GM23338 (cell line): Measurements from ENCODE around the gene UNC13C. TPM values are rescaled to one million over a fixed set of nuclear protein-coding genes. Genes with fewer than 3 reads are reported as not detected.

ENCODE experiments used
- ATAC-seq: fragments of 200-7000 bp; cut with Tn5 transposase; 3 replicates; pipeline ENCODE4 v1.9.1; 2020
- DNase-seq: peaks from one replicate; pipeline ENCODE4 v3.0.0-alpha.2; 2015; ENCODE audit warnings: low spot score
- H2AFZ ChIP-seq: fragments of 200-600 bp; sonication (generic); 2 replicates; pipeline ENCODE4 v1.8.0; 2016; ENCODE audit warnings: antibody characterized with exemption, mild to moderate bottlenecking, moderate library complexity
- H3F3A ChIP-seq: fragments of 200-600 bp; sonication (generic); replicated peaks from 2 replicates; pipeline ENCODE4 v1.8.0; 2017; ENCODE audit warnings: antibody characterized with exemption, mixed run types, low read depth
- H3K27ac ChIP-seq: fragments of 200-600 bp; sonication (generic); 2 replicates; pipeline ENCODE4 v1.6.1; 2016; ENCODE audit warnings: low read depth
- H3K27me3 ChIP-seq: fragments of 200-600 bp; sonication (generic); 2 replicates; pipeline ENCODE4 v1.8.0; 2016; ENCODE audit warnings: mild to moderate bottlenecking, mixed run types, moderate library complexity; ENCODE audit not compliant: insufficient read depth
- H3K36me3 ChIP-seq: fragments of 200-600 bp; sonication (generic); 2 replicates; pipeline ENCODE4 v1.8.0; 2016; ENCODE audit warnings: mild to moderate bottlenecking; ENCODE audit not compliant: insufficient read depth
- H3K4me1 ChIP-seq: fragments of 200-600 bp; sonication (generic); 2 replicates; pipeline ENCODE4 v1.8.0; 2016; ENCODE audit warnings: mild to moderate bottlenecking, moderate library complexity; ENCODE audit not compliant: insufficient read depth
- H3K4me2 ChIP-seq: fragments of 200-600 bp; sonication (generic); 2 replicates; pipeline ENCODE4 v1.7.1; 2017; ENCODE audit warnings: mixed run types
- H3K4me3 ChIP-seq: fragments of 200-600 bp; sonication (generic); 2 replicates; pipeline ENCODE4 v1.6.1; 2016; ENCODE audit warnings: mixed run types
- H3K79me2 ChIP-seq: fragments of 200-600 bp; sonication (generic); replicated peaks from 2 replicates; pipeline ENCODE4 v1.8.0; 2017; ENCODE audit warnings: mild to moderate bottlenecking; ENCODE audit not compliant: insufficient read depth
- H3K9me2 ChIP-seq: fragments of 200-600 bp; sonication (generic); 2 replicates; pipeline ENCODE4 v1.8.0; 2017; ENCODE audit not compliant: insufficient read depth
- H4K20me1 ChIP-seq: fragments of 200-600 bp; sonication (generic); replicated peaks from 2 replicates; pipeline ENCODE4 v1.8.0; 2017; ENCODE audit warnings: mild to moderate bottlenecking; ENCODE audit not compliant: insufficient read depth
- H3K27ac Mint-ChIP-seq: 2 replicates; pipeline ENCODE4 v1.8.0; 2020; ENCODE audit warnings: inconsistent platforms, mild to moderate bottlenecking, moderate library complexity, mixed read lengths
- H3K27me3 Mint-ChIP-seq: 3 replicates; pipeline ENCODE4 v1.8.0; 2022; ENCODE audit warnings: low read depth, mild to moderate bottlenecking, moderate library complexity, mixed read lengths, inconsistent platforms; ENCODE audit not compliant: insufficient read depth, poor library complexity
- H3K36me3 Mint-ChIP-seq: 3 replicates; pipeline ENCODE4 v1.8.0; 2021; ENCODE audit warnings: low read depth, mild to moderate bottlenecking, inconsistent platforms, moderate library complexity, mixed read lengths
- H3K4me1 Mint-ChIP-seq: 3 replicates; pipeline ENCODE4 v1.8.0; 2020; ENCODE audit warnings: mild to moderate bottlenecking, inconsistent platforms, mixed read lengths
- H3K4me3 Mint-ChIP-seq: 3 replicates; pipeline ENCODE4 v1.8.0; 2021; ENCODE audit warnings: moderate library complexity, mild to moderate bottlenecking, inconsistent platforms, mixed read lengths
- H3K9me3 Mint-ChIP-seq: 3 replicates; pipeline ENCODE4 v1.8.0; 2020; ENCODE audit warnings: moderate library complexity, mild to moderate bottlenecking, inconsistent platforms, mixed read lengths
- CREB1 ChIP-seq: fragments of 250-450 bp; sonication (Bioruptor Pico); IDR thresholded peaks from 2 replicates; pipeline ENCODE4 v1.5.0; 2020; ENCODE audit warnings: low read depth, mild to moderate bottlenecking, moderate library complexity
- EZH2 ChIP-seq: fragments of 200-600 bp; sonication (generic); IDR thresholded peaks from one replicate; pipeline ENCODE4 v1.8.0; 2017; ENCODE audit warnings: antibody characterized with exemption, mild to moderate bottlenecking, low read depth; ENCODE audit not compliant: unreplicated experiment
- EZH2phosphoT487 ChIP-seq: fragments of 200-600 bp; sonication (generic); IDR thresholded peaks from one replicate; pipeline ENCODE4 v1.8.1; 2018; ENCODE audit warnings: antibody characterized with exemption; ENCODE audit not compliant: unreplicated experiment
- NANOG ChIP-seq: IDR thresholded peaks from 2 replicates; pipeline ENCODE4 v1.6.1; 2016; ENCODE audit warnings: antibody characterized with exemption, borderline replicate concordance
- POLR2AphosphoS5 ChIP-seq: IDR thresholded peaks from 2 replicates; pipeline ENCODE4 v1.6.1; 2016; ENCODE audit warnings: antibody characterized with exemption, low read depth
- REST ChIP-seq: IDR thresholded peaks from one replicate; pipeline ENCODE4 v1.6.1; 2018; ENCODE audit warnings: antibody characterized with exemption; ENCODE audit not compliant: unreplicated experiment
- STAT1 ChIP-seq: IDR thresholded peaks from one replicate; pipeline ENCODE4 v1.6.1; 2016; ENCODE audit warnings: antibody characterized with exemption; ENCODE audit not compliant: unreplicated experiment
- ZNF462 ChIP-seq: fragments of 250-450 bp; sonication (Bioruptor Pico); IDR thresholded peaks from 2 replicates; pipeline ENCODE4 v1.5.0; 2020; ENCODE audit warnings: mild to moderate bottlenecking, moderate library complexity
- polyA plus RNA-seq: library from polyadenylated mRNA; unstranded; fragments of >200 nt; fragmentation: Nextera tagmentation; extraction: Ambion mirVana; gene quantifications from 2 replicates; pipeline ENCODE4 v1.2.1, GENCODE V29; 2016
- total RNA-seq: library from RNA; depleted of rRNA; stranded (reverse); fragments of >200 nt; shearing (Covaris generic); gene quantifications from 2 replicates; pipeline ENCODE4 v1.2.3, GENCODE V29; 2014

The UNC13C gene
- total and polyA plus RNA-seq, 2 experiments from 2014 or later = 0.03 TPM; not detected in 1

GRCh38 chr15:54515664-54516582 lies 537.7 kb downstream of the UNC13C start (continued):
- TF ChIP-seq ZNF462 (CRISPR knock-in tag) (no peak), CREB1 (CRISPR knock-in tag) (no peak), EZH2 (no peak), EZH2phosphoT487 (no peak), POLR2AphosphoS5 (no peak), STAT1 (no peak), NANOG (no peak)

- Histone ChIP-seq H4K20me1 (no peaks in the 10 kb centered on the region), H3K79me2 (no peaks in the 10 kb centered on the region), H3K4me2 (no peak overlapping the region), H2AFZ (no peak overlapping the region), H3F3A (no peaks in the 10 kb centered on the region), H3K9me2 (no peaks in the 10 kb centered on the region), H3K36me3 (0 out of 2 replicates have a peak, but pooled peaks cover 7% of the 10 kb centered on the region), H3K4me1 (0 out of 2 replicates have a peak, but pooled peaks cover 3% of the 10 kb centered on the region), H3K27me3 (no peaks in the 10 kb centered on the region), H3K27ac (no peak overlapping the region), H3K4me3 (no peak overlapping the region)
- Mint-ChIP-seq H3K27me3 (no peaks in the 10 kb centered on the region), H3K9me3 (peaks cover 49% of the 10 kb centered on the region), H3K27ac (no peak overlapping the region), H3K36me3 (peaks cover 3% of the 10 kb centered on the region; the same call in 1 of the 3 replicates), H3K4me3 (no peak overlapping the region), H3K4me1 (peaks cover 14% of the 10 kb centered on the region; the same call in 2 of the 3 replicates)
- DNase-seq (no peak), ATAC-seq (no peak)
- no peak for TF ChIP-seq NANOG
- no peak for TF ChIP-seq CREB1 (CRISPR knock-in tag)
- TF ChIP-seq REST = no peak
- no peak for TF ChIP-seq STAT1
- no peak for TF ChIP-seq POLR2AphosphoS5
Observed at GRCh38 chr15:54517366-54517765, 539.1 kb downstream of the UNC13C start.
